MM.1S (cell line): ENCODE results near the gene YAE1.

Experiments used
- EZH2 ChIP-seq: fragments of 300-600 bp; sonication (generic); optimal IDR thresholded peaks from 2 replicates; pipeline ENCODE3; 2017; ENCODE audit warnings: low read depth, mild to moderate bottlenecking, antibody characterized with exemption, low read length, mixed read lengths
- EZH2phosphoT487 ChIP-seq: fragments of 300-600 bp; sonication (generic); IDR thresholded peaks from 2 replicates; pipeline ENCODE4 v1.6.1; 2018; ENCODE audit warnings: antibody characterized with exemption, low read length
- TF ChIP-seq, protein P1 (sequence below): fragments of 300-600 bp; sonication (generic); IDR thresholded peaks from 2 replicates; pipeline ENCODE4 v1.5.1; 2016; ENCODE audit warnings: antibody characterized with exemption, low read length, mixed read lengths

DNA sequence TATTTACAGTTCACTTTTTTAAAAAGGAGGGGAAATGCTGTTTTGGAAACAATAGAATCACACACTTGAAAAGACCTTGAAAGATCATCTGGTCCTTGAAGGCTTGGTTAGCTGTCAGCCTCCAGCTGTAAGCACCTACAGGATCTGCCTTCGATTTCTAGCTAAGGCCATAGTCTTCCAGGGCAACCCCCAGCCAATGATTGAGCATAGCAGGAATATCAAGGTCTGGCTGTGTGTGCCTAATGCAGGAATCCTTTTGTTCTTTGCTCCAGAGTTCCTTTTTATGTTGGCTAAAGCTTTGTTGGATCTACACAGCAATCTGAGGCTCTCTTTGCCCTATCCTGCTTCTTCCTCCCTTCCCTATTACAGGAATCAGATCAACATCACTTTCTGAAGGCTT lies 5.2 kb upstream of the YAE1 start:
- TF ChIP-seq, protein P1, sequence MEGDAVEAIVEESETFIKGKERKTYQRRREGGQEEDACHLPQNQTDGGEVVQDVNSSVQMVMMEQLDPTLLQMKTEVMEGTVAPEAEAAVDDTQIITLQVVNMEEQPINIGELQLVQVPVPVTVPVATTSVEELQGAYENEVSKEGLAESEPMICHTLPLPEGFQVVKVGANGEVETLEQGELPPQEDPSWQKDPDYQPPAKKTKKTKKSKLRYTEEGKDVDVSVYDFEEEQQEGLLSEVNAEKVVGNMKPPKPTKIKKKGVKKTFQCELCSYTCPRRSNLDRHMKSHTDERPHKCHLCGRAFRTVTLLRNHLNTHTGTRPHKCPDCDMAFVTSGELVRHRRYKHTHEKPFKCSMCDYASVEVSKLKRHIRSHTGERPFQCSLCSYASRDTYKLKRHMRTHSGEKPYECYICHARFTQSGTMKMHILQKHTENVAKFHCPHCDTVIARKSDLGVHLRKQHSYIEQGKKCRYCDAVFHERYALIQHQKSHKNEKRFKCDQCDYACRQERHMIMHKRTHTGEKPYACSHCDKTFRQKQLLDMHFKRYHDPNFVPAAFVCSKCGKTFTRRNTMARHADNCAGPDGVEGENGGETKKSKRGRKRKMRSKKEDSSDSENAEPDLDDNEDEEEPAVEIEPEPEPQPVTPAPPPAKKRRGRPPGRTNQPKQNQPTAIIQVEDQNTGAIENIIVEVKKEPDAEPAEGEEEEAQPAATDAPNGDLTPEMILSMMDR: no peak
- no peak for TF ChIP-seq EZH2phosphoT487
- no peak for TF ChIP-seq EZH2
